Trophoblast cell (in vitro differentiated cells and primary cell): ENCODE measurements around the gene KIAA1328.
"Not testable (repeated sequence)": the region's sequence is repeated elsewhere in the genome, so short reads cannot be mapped to it uniquely, and the experiment has no call there.

Source experiments
- DNase-seq, 2 donors: peaks; one replicate each; pipeline ENCODE4 v3.0.0-alpha.2; 2016
- H2AFZ ChIP-seq: 2 replicates; pipeline ENCODE4 v1.6.1; 2013; ENCODE audit warnings: low read length, moderate library complexity, mild to moderate bottlenecking; ENCODE audit not compliant: insufficient read depth, poor library complexity
- H2AK5ac ChIP-seq: 2 replicates; pipeline ENCODE4 v1.6.1; 2013; ENCODE audit warnings: mild to moderate bottlenecking, low read length
- H2BK120ac ChIP-seq: 2 replicates; pipeline ENCODE4 v1.6.1; 2013; ENCODE audit warnings: low read length, mild to moderate bottlenecking, moderate library complexity; ENCODE audit not compliant: insufficient read depth, poor library complexity
- H2BK12ac ChIP-seq: 2 replicates; pipeline ENCODE4 v1.6.1; 2013; ENCODE audit warnings: mild to moderate bottlenecking, low read length, moderate library complexity
- H2BK5ac ChIP-seq: 2 replicates; pipeline ENCODE4 v1.6.1; 2013; ENCODE audit warnings: low read length, low read depth, moderate library complexity, mild to moderate bottlenecking; ENCODE audit not compliant: poor library complexity
- H3K14ac ChIP-seq: 2 replicates; pipeline ENCODE4 v1.6.1; 2013; ENCODE audit warnings: mild to moderate bottlenecking, low read length
- H3K18ac ChIP-seq: 2 replicates; pipeline ENCODE4 v1.6.1; 2013; ENCODE audit warnings: mild to moderate bottlenecking, low read length
- H3K23ac ChIP-seq: 2 replicates; pipeline ENCODE4 v1.6.1; 2013; ENCODE audit warnings: low read length
- H3K27ac ChIP-seq: 2 replicates; pipeline ENCODE4 v1.5.1; 2013; ENCODE audit warnings: low read depth, mild to moderate bottlenecking, inconsistent platforms, low read length, moderate library complexity
- H3K27me3 ChIP-seq: 2 replicates; pipeline ENCODE4 v1.6.1; 2013; ENCODE audit warnings: inconsistent platforms, mild to moderate bottlenecking, low read length, moderate library complexity; ENCODE audit not compliant: insufficient read depth
- H3K36me3 ChIP-seq, 2 experiments: 1 replicate in 1 of 2; 2 replicates in 1 of 2; pipeline ENCODE4 v1.6.1; 2013; ENCODE audit warnings: low read length in 2 of 2, mild to moderate bottlenecking in 2 of 2, moderate library complexity in 1 of 2; ENCODE audit not compliant: insufficient read depth in 2 of 2, control insufficient read depth in 1 of 2
- H3K4ac ChIP-seq: 2 replicates; pipeline ENCODE4 v1.6.1; 2013; ENCODE audit warnings: low read depth, mild to moderate bottlenecking, low read length, moderate library complexity
- H3K4me1 ChIP-seq, 2 experiments: 1 replicate in 1 of 2; 2 replicates in 1 of 2; pipeline ENCODE4 v1.6.1; 2013; ENCODE audit warnings: low read length in 2 of 2, mild to moderate bottlenecking in 2 of 2, moderate library complexity in 1 of 2; ENCODE audit not compliant: insufficient read depth in 2 of 2, control insufficient read depth in 1 of 2
- H3K4me2 ChIP-seq: 2 replicates; pipeline ENCODE4 v1.6.1; 2013; ENCODE audit warnings: inconsistent platforms, mild to moderate bottlenecking, low read length, moderate library complexity
- H3K4me3 ChIP-seq: 2 replicates; pipeline ENCODE4 v1.5.1; 2013; ENCODE audit warnings: mild to moderate bottlenecking, low read depth, low read length, inconsistent platforms
- H3K79me1 ChIP-seq: one replicate; pipeline ENCODE4 v1.6.1; 2013; ENCODE audit warnings: low read length
- H3K79me2 ChIP-seq: 2 replicates; pipeline ENCODE4 v1.6.1; 2013; ENCODE audit warnings: low read length, mild to moderate bottlenecking; ENCODE audit not compliant: control insufficient read depth, insufficient read depth, poor library complexity
- H3K9ac ChIP-seq: 2 replicates; pipeline ENCODE4 v1.6.1; 2013; ENCODE audit warnings: mild to moderate bottlenecking, low read length
- H3K9me3 ChIP-seq: 2 replicates; pipeline ENCODE4 v1.6.1; 2013; ENCODE audit warnings: low read depth, mild to moderate bottlenecking, control low read depth, inconsistent platforms, low read length; ENCODE audit not compliant: insufficient read depth
- H4K12ac ChIP-seq: 2 replicates; pipeline ENCODE4 v1.6.1; 2013; ENCODE audit warnings: low read depth, mild to moderate bottlenecking, low read length, moderate library complexity
- H4K8ac ChIP-seq: 2 replicates; pipeline ENCODE4 v1.6.1; 2013; ENCODE audit warnings: low read depth, mild to moderate bottlenecking, low read length, moderate library complexity
- H4K91ac ChIP-seq: one replicate; pipeline ENCODE4 v1.6.1; 2013; ENCODE audit warnings: low read depth, mild to moderate bottlenecking, low read length, moderate library complexity
- WGBS: extraction: QIAGEN DNeasy Blood & Tissue Kit; methylation state at CpG from one replicate; pipeline ENCODE4 v1.1.7; 2013; ENCODE audit warnings: missing lambda C conversion rate; ENCODE audit not compliant: insufficient read length, insufficient coverage; ENCODE audit errors: extremely low coverage; 5-methylcytosine and 5-hydroxymethylcytosine counted together

Gene KIAA1328

DNA sequence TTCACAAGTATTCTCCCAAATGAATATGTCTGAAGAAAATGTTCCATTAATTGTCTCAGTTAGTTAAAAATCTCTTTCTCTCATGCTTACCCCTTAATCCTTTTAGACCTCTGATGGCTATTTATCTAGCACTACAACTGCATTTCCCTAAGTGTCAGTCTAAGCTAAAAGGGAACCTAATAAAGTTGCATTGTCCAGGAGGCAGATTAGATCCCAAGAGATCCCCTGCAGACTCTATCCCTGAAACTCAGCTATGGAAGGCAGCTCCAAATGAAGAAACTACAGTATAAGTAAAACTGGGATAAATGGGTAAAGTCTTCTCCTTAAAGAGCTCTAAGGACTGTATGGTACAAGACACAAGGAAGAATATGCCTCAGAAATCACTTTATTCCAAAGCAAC is 12.8 kb upstream of the KIAA1328 start:
- not testable (repeated sequence) for H2AK5ac ChIP-seq, H3K9me3 ChIP-seq, H3K9ac ChIP-seq, H3K23ac ChIP-seq, H3K4me1 ChIP-seq, H3K4me2 ChIP-seq, H3K27me3 ChIP-seq, H3K79me2 ChIP-seq, H3K18ac ChIP-seq, H2BK12ac ChIP-seq, H4K8ac ChIP-seq, DNase-seq, H3K4me3 ChIP-seq, H3K14ac ChIP-seq, H3K27ac ChIP-seq, H3K79me1 ChIP-seq, H3K36me3 ChIP-seq, H2AFZ ChIP-seq, H3K4ac ChIP-seq, H4K12ac ChIP-seq, H2BK120ac ChIP-seq, H4K91ac ChIP-seq, H2BK5ac ChIP-seq

DNA sequence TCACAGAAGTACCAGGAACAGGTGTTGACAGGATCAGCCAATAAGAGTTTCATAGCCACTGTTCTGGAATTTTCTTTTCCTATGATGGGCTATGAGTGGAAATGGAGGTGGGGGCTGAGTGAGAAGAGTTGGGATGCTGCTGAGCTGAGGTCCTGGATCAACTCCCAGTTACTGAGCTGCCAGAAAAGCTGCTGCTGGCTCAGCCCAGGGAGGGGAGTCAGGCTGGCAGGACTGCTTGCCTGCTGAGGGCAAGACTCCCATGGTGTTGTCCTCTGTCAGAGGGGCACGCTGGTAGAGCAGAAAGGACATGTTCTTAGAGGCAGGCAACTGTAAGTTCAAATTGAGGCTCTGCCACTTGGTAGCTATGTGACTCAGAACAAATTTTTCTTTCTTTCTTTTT is 11.9 kb upstream of the KIAA1328 start:
- H3K79me1 ChIP-seq, result no peaks in the 10 kb centered on the region

DNA sequence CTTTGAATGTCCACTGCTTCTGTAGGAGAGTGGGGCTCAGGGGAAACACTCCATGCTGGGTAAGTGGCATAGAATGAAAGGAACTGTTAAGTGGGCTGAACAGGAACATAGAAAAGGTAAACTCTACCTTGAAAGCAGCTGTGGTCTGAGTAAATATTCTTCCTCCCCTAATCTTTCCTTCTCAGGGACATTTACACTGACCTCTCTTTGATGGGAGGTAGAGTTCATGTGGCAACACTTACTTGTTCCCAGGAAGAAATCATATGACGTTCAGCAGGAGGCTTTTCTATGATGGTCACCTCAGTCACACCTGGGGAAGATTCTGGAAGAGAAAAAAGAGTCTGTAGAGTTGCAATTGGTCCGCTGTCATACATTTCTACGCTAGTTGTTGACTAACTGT is 10.3 kb upstream of the KIAA1328 start:
- WGBS, result no CpG with 5 or more reads among the region's 3 CpGs
- H4K91ac ChIP-seq, result no peak overlapping the region

More for the DNA sequence above, 11.9 kb upstream of the KIAA1328 start:
- Histone ChIP-seq H2AK5ac (no peak overlapping the region), H3K23ac (no peak overlapping the region), H3K27ac (no peak overlapping the region), H2BK120ac (no peak overlapping the region), H4K8ac (no peak overlapping the region), H2BK12ac (no peak overlapping the region), H3K9me3 (no peaks in the 10 kb centered on the region), H3K4ac (no peak overlapping the region), H3K36me3 (peaks cover 3 to 7% of the 10 kb centered on the region in 2 experiments), H3K27me3 (no peaks in the 10 kb centered on the region), H3K9ac (no peak overlapping the region), H3K79me2 (no peaks in the 10 kb centered on the region), H3K18ac (no peak overlapping the region), H2BK5ac (no peak overlapping the region), H3K4me3 (no peak overlapping the region), H3K14ac (no peak overlapping the region), H3K4me2 (no peak overlapping the region), H3K4me1 (no peaks in the 10 kb centered on the region), H4K12ac (no peak overlapping the region), H4K91ac (no peak overlapping the region), H2AFZ (no peak overlapping the region)
- no CpG with 5 or more reads among the region's 1 CpG for WGBS
- no peak for DNase-seq

DNA sequence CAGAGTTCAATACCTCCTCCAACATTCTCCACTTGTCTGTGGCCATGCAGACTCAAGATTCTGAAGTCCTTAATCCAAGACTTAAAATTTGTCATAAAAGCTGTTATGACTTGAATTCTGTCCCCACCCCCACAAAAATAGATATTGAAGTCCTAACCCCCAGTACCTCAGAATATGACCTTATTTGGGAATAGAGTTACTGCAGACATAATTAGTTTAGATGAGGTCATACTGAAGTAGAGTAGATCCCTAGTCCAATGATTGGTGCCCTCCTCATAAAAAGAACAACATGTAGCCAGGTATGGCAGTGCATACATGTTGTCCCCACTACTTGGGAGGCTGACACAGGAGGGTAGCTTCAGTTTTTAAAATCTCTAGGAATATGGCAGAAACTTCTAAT is 9.3 kb upstream of the KIAA1328 start:
- H3K79me2 ChIP-seq, result no peaks in the 10 kb centered on the region
- no peak overlapping the region for H3K14ac ChIP-seq
- no peak overlapping the region for H2BK120ac ChIP-seq
- no peaks in the 10 kb centered on the region for H3K9me3 ChIP-seq
- H3K18ac ChIP-seq, result no peak overlapping the region
- peaks cover 3 to 8% of the 10 kb centered on the region in 2 experiments for H3K36me3 ChIP-seq
- no peak overlapping the region for H2BK5ac ChIP-seq
- no peak for DNase-seq
- H3K9ac ChIP-seq, result no peak overlapping the region
- no peaks in the 10 kb centered on the region for H3K4me1 ChIP-seq
- no peak overlapping the region for H2BK12ac ChIP-seq
- H3K23ac ChIP-seq, result no peak overlapping the region
- H4K8ac ChIP-seq, result no peak overlapping the region
- no peak overlapping the region for H2AK5ac ChIP-seq
- H3K27me3 ChIP-seq, result no peaks in the 10 kb centered on the region
- no peak overlapping the region for H2AFZ ChIP-seq
- no peak overlapping the region for H4K12ac ChIP-seq
- no peaks in the 10 kb centered on the region for H3K79me1 ChIP-seq
- H3K4ac ChIP-seq, result no peak overlapping the region
- H3K27ac ChIP-seq, result no peak overlapping the region
- no peak overlapping the region for H4K91ac ChIP-seq
- H3K4me3 ChIP-seq, result no peak overlapping the region
- H3K4me2 ChIP-seq, result no peak overlapping the region

More for the DNA sequence above, 10.3 kb upstream of the KIAA1328 start:
- H3K4me3 ChIP-seq, result no peak overlapping the region
- no peak overlapping the region for H3K9ac ChIP-seq
- no peak overlapping the region for H2AK5ac ChIP-seq
- H3K23ac ChIP-seq, result no peak overlapping the region
- H2BK120ac ChIP-seq, result no peak overlapping the region
- no peak overlapping the region for H4K8ac ChIP-seq
- H3K4ac ChIP-seq, result no peak overlapping the region
- no peaks in the 10 kb centered on the region for H3K27me3 ChIP-seq
- no peaks in the 10 kb centered on the region for H3K79me1 ChIP-seq
- H2BK5ac ChIP-seq, result no peak overlapping the region
- H3K36me3 ChIP-seq, result peaks cover 3 to 8% of the 10 kb centered on the region in 2 experiments
- H3K27ac ChIP-seq, result no peak overlapping the region
- no peak for DNase-seq
- no peak overlapping the region for H3K14ac ChIP-seq
- H3K4me2 ChIP-seq, result no peak overlapping the region
- no peak overlapping the region for H3K18ac ChIP-seq
- no peaks in the 10 kb centered on the region for H3K79me2 ChIP-seq
- H2AFZ ChIP-seq, result no peak overlapping the region
- no peak overlapping the region for H2BK12ac ChIP-seq
- H3K9me3 ChIP-seq, result no peaks in the 10 kb centered on the region
- no peak overlapping the region for H4K12ac ChIP-seq
- H3K4me1 ChIP-seq, result no peaks in the 10 kb centered on the region
